ENCODE measurements around the gene SDF2L1. TPM values are rescaled to one million over a fixed set of nuclear protein-coding genes. Genes with fewer than 3 reads are reported as not detected.
"Not testable (repeated sequence)": the region's sequence is repeated elsewhere in the genome, so short reads cannot be mapped to it uniquely, and the experiment has no call there.

Gene SDF2L1
- total RNA-seq, 2 experiments from 2014 or later = 78.7 to 79.1 TPM

GRCh38 chr22:21609556-21610157 is 32.4 kb upstream of the SDF2L1 start:
- H3K27me3 Mint-ChIP-seq; H3K27ac Mint-ChIP-seq; H3K4me3 Mint-ChIP-seq; DNase-seq; ATAC-seq; H3K9me3 Mint-ChIP-seq (ENCODE audit: low read depth): not testable (repeated sequence)
- Mint-ChIP-seq H3K4me1 (peaks cover 19% of the 10 kb centered on the region), H3K36me3 (peaks cover 28% of the 10 kb centered on the region)
- CTCF ChIA-PET = interaction anchor here (1.6 to 1.7 kb wide), 2 partner anchors 8 to 20 kb away, joined by 3 to 6 read pairs; partner anchors contain the start of gene YDJC

- Mint-ChIP-seq H3K4me3 (no peak overlapping the region), H3K27ac (no peak overlapping the region), H3K9me3 (ENCODE audit: low read depth) (no peaks in the 10 kb centered on the region), H3K36me3 (peaks cover 32% of the 10 kb centered on the region), H3K27me3 (no peaks in the 10 kb centered on the region), H3K4me1 (peaks cover 11% of the 10 kb centered on the region)
- no peak for DNase-seq
- ATAC-seq = no peak
- CTCF ChIA-PET = interaction anchor here (1.1 to 1.7 kb wide), 2 partner anchors 18 to 35 kb away, joined by 3 to 6 read pairs; partner anchors contain the start of gene YDJC
Observed at GRCh38 chr22:21611210-21611977, 30.7 kb upstream of the SDF2L1 start.

- peaks cover 32% of the 10 kb centered on the region for H3K36me3 Mint-ChIP-seq
Observed at GRCh38 chr22:21612858-21613257, 29.2 kb upstream of the SDF2L1 start.

GRCh38 chr22:21613553-21614233 is 28.4 kb upstream of the SDF2L1 start:
- H3K4me1 Mint-ChIP-seq = peaks cover 4% of the 10 kb centered on the region
- no peak overlapping the region for H3K4me3 Mint-ChIP-seq
- DNase-seq (no peak), ATAC-seq (no peak)
- no peaks in the 10 kb centered on the region for H3K9me3 Mint-ChIP-seq (ENCODE audit: low read depth)
- H3K36me3 Mint-ChIP-seq = peaks cover 32% of the 10 kb centered on the region
- CTCF ChIA-PET = interaction anchor here (1.2 to 2.9 kb wide), 5 partner anchors 9 to 28 kb away, joined by 3 to 9 read pairs (median 4); partner anchors contain the start of gene SDF2L1
- H3K27me3 Mint-ChIP-seq = no peaks in the 10 kb centered on the region
- H3K27ac Mint-ChIP-seq = no peak overlapping the region

More at GRCh38 chr22:21612858-21613257, 29.2 kb upstream of the SDF2L1 start:
- ATAC-seq (no peak), DNase-seq (no peak)
- H3K27me3 Mint-ChIP-seq = no peaks in the 10 kb centered on the region
- H3K9me3 Mint-ChIP-seq (ENCODE audit: low read depth) = no peaks in the 10 kb centered on the region
- peaks cover 4% of the 10 kb centered on the region for H3K4me1 Mint-ChIP-seq
- H3K4me3 Mint-ChIP-seq = no peak overlapping the region
- CTCF ChIA-PET = interaction anchor here (1.2 to 2.9 kb wide), 4 partner anchors 10 to 29 kb away, joined by 3 to 9 read pairs (median 4); partner anchors contain the start of gene SDF2L1
- H3K27ac Mint-ChIP-seq = no peak overlapping the region

GRCh38 chr22:21615731-21616130 is 26.4 kb upstream of the SDF2L1 start:
- ATAC-seq (no peak), DNase-seq (no peak)
- no peaks in the 10 kb centered on the region for H3K27me3 Mint-ChIP-seq
- peaks cover 2% of the 10 kb centered on the region for H3K4me1 Mint-ChIP-seq
- no peak overlapping the region for H3K27ac Mint-ChIP-seq
- H3K9me3 Mint-ChIP-seq (ENCODE audit: low read depth) = no peaks in the 10 kb centered on the region
- peaks cover 27% of the 10 kb centered on the region for H3K36me3 Mint-ChIP-seq
- no peak overlapping the region for H3K4me3 Mint-ChIP-seq
- CTCF ChIA-PET = interaction anchor here (0.8 to 2.4 kb wide), 4 partner anchors 11 to 31 kb away, joined by 3 to 7 read pairs (median 6); partner anchors contain the start of genes SDF2L1 and YDJC

- CTCF ChIA-PET = interaction anchor here (1.1 to 2.4 kb wide), 5 partner anchors 11 to 49 kb away, joined by 3 to 7 read pairs (median 7); partner anchors contain the start of gene YDJC
- H3K27ac Mint-ChIP-seq; H3K4me1 Mint-ChIP-seq; H3K9me3 Mint-ChIP-seq (ENCODE audit: low read depth); H3K27me3 Mint-ChIP-seq; ATAC-seq; H3K4me3 Mint-ChIP-seq; DNase-seq: not testable (repeated sequence)
- peaks cover 20% of the 10 kb centered on the region for H3K36me3 Mint-ChIP-seq
Observed at GRCh38 chr22:21617337-21617736, 24.8 kb upstream of the SDF2L1 start.

- peaks cover 7% of the 10 kb centered on the region for H3K36me3 Mint-ChIP-seq
- H3K4me3 Mint-ChIP-seq = no peak overlapping the region
- H3K27ac Mint-ChIP-seq = no peak overlapping the region
- CTCF ChIA-PET = interaction anchor here (2.5 kb wide), 1 partner anchor 9 kb away, joined by 12 read pairs; the partner anchor contains the start of gene YDJC
- H3K4me1 Mint-ChIP-seq = peaks cover 7% of the 10 kb centered on the region
- H3K9me3 Mint-ChIP-seq (ENCODE audit: low read depth) = no peaks in the 10 kb centered on the region
- H3K27me3 Mint-ChIP-seq = no peaks in the 10 kb centered on the region
- ATAC-seq = no peak
- DNase-seq = no peak
Observed at GRCh38 chr22:21621025-21621424, 21.1 kb upstream of the SDF2L1 start.

- no peaks in the 10 kb centered on the region for H3K27me3 Mint-ChIP-seq
- H3K4me1 Mint-ChIP-seq = peaks cover 16% of the 10 kb centered on the region
- H3K27ac Mint-ChIP-seq = peak overlapping the region; percentile 59
- no peak overlapping the region for H3K4me3 Mint-ChIP-seq
- CTCF ChIA-PET = interaction anchor here (0.8 to 1.5 kb wide), 2 partner anchors 9 to 20 kb away, joined by 3 to 6 read pairs; partner anchors contain the start of gene SDF2L1
- ATAC-seq (no peak), DNase-seq (no peak)
- no peaks in the 10 kb centered on the region for H3K9me3 Mint-ChIP-seq (ENCODE audit: low read depth)
- peaks cover 10% of the 10 kb centered on the region for H3K36me3 Mint-ChIP-seq
Observed at GRCh38 chr22:21622011-21622918, 19.8 kb upstream of the SDF2L1 start.

- CTCF ChIA-PET = interaction anchor here (0.7 to 1.5 kb wide), 3 partner anchors 9 to 19 kb away, joined by 3 to 6 read pairs (median 3); partner anchors contain the start of gene SDF2L1
- Mint-ChIP-seq H3K27ac (no peak overlapping the region), H3K4me1 (peaks cover 24% of the 10 kb centered on the region), H3K9me3 (ENCODE audit: low read depth) (no peaks in the 10 kb centered on the region), H3K4me3 (no peak overlapping the region), H3K36me3 (peaks cover 14% of the 10 kb centered on the region), H3K27me3 (no peaks in the 10 kb centered on the region)
- ATAC-seq = no peak
- no peak for DNase-seq
Observed at GRCh38 chr22:21622919-21623647, 19.0 kb upstream of the SDF2L1 start.

- no peaks in the 10 kb centered on the region for H3K9me3 Mint-ChIP-seq (ENCODE audit: low read depth)
- no peak overlapping the region for H3K27ac Mint-ChIP-seq
- peaks cover 28% of the 10 kb centered on the region for H3K4me1 Mint-ChIP-seq
- peaks cover 18% of the 10 kb centered on the region for H3K36me3 Mint-ChIP-seq
- no peak for DNase-seq
- CTCF ChIA-PET = interaction anchor here (0.7 to 0.8 kb wide), 2 partner anchors 12 to 64 kb away, joined by 3 to 4 read pairs; no protein-coding TSS in a partner anchor
- H3K27me3 Mint-ChIP-seq = no peaks in the 10 kb centered on the region
- no peak for ATAC-seq
- H3K4me3 Mint-ChIP-seq = no peak overlapping the region
Observed at GRCh38 chr22:21623648-21623970, 18.5 kb upstream of the SDF2L1 start.

GRCh38 chr22:21624120-21624879 is 17.8 kb upstream of the SDF2L1 start:
- peak overlapping the region; percentile 64 for H3K27ac Mint-ChIP-seq
- no peaks in the 10 kb centered on the region for H3K27me3 Mint-ChIP-seq
- ATAC-seq (no peak), DNase-seq (peak; percentile 50)
- H3K4me3 Mint-ChIP-seq = no peak overlapping the region
- no peaks in the 10 kb centered on the region for H3K9me3 Mint-ChIP-seq (ENCODE audit: low read depth)
- CTCF ChIA-PET = interaction anchor here (0.6 to 1.0 kb wide), 4 partner anchors 19 to 63 kb away, joined by 3 to 4 read pairs (median 3); no protein-coding TSS in a partner anchor
- peaks cover 29% of the 10 kb centered on the region for H3K4me1 Mint-ChIP-seq
- peaks cover 20% of the 10 kb centered on the region for H3K36me3 Mint-ChIP-seq

Measured in activated CD8-positive, alpha-beta memory T cell treated with anti-CD3 and anti-CD28 coated beads, Interleukin-2, amount 10 ng/mL, durations not matched to agents 7 days and 5 days (primary cell).